C4-2B (cell line): ENCODE results near the gene KAZN.

Experiments
- H3K27ac ChIP-seq: fragments of 450-650 bp; 2 replicates; pipeline ENCODE4 v1.5.1; 2017
- CTCF ChIP-seq: fragments of 450-650 bp; conservative IDR thresholded peaks from 2 replicates; pipeline ENCODE4 v1.5.1; 2017; ENCODE audit warnings: mild to moderate bottlenecking
- ZFX ChIP-seq: fragments of 450-650 bp; IDR thresholded peaks from 2 replicates; pipeline ENCODE4 v1.6.1; 2017

KAZN gene

GRCh38 chr1:15124362-15125100, 526.0 kb downstream of the KAZN start:
- no peak overlapping the region for H3K27ac ChIP-seq
- TF ChIP-seq ZFX: no peak
- no peak for TF ChIP-seq CTCF

GRCh38 chr1:15125101-15125745, 526.7 kb downstream of the KAZN start:
- TF ChIP-seq ZFX: no peak
- no peak overlapping the region for H3K27ac ChIP-seq

- TF ChIP-seq ZFX: no peak
- no peak for TF ChIP-seq CTCF
- H3K27ac ChIP-seq: no peak overlapping the region
These were observed 529.6 kb downstream of the KAZN start for GRCh38 chr1:15128077-15128476.

GRCh38 chr1:15128520-15129313, 530.2 kb downstream of the KAZN start:
- no peak overlapping the region for H3K27ac ChIP-seq
- TF ChIP-seq ZFX (no peak), CTCF (peak; percentile 81)

GRCh38 chr1:15129944-15130343, 531.5 kb downstream of the KAZN start:
- no peak overlapping the region for H3K27ac ChIP-seq
- TF ChIP-seq ZFX (no peak), CTCF (no peak)

- no peak for TF ChIP-seq ZFX
- TF ChIP-seq CTCF: no peak
- H3K27ac ChIP-seq: no peak overlapping the region
These were observed 532.1 kb downstream of the KAZN start for GRCh38 chr1:15130607-15131006.

GRCh38 chr1:15132965-15133364, 534.5 kb downstream of the KAZN start:
- TF ChIP-seq CTCF (no peak), ZFX (no peak)

More at GRCh38 chr1:15132965-15133364, 534.5 kb downstream of the KAZN start:
- no peak overlapping the region for H3K27ac ChIP-seq
